Vagina (tissue), 2 donors: Measurements from ENCODE around the gene OR2M4.
"Not testable (repeated sequence)": the region's sequence is repeated elsewhere in the genome, so short reads cannot be mapped to it uniquely, and the experiment has no call there.

Experiments
- CTCF ChIP-seq, 3 experiments: fragments of 450-650 bp in 2 of 3; fragments of 200-600 bp in 1 of 3; sonication (generic) in 1 of 3; IDR thresholded peaks; one replicate each; pipeline ENCODE4 v1.5.1; 2017 to 2019; ENCODE audit warnings: antibody characterized with exemption in 3 of 3, mild to moderate bottlenecking in 2 of 3, moderate library complexity in 2 of 3
- POLR2A ChIP-seq, 2 donors: fragments of 450-650 bp; IDR thresholded peaks; one replicate each; pipeline ENCODE4 v1.6.1; 2017; ENCODE audit warnings: antibody characterized with exemption in 2 of 2, mild to moderate bottlenecking in 2 of 2, moderate library complexity in 2 of 2
- POLR2AphosphoS5 ChIP-seq, 2 donors: sonication (generic); formaldehyde crosslinking; IDR thresholded peaks; one replicate each; pipeline ENCODE4 v1.9.0; 2017; ENCODE audit warnings: antibody characterized with exemption in 2 of 2, mild to moderate bottlenecking in 2 of 2, low read depth in 1 of 2; ENCODE audit not compliant: insufficient read depth in 1 of 2

- TF ChIP-seq CTCF (IDR thresholded peaks at IDR 0.05); POLR2A (IDR thresholded peaks at IDR 0.05); POLR2AphosphoS5 (IDR thresholded peaks at IDR 0.05; ENCODE audit: insufficient read depth in 1 of 2, low read depth in 1 of 2): not testable (repeated sequence)
Measured at GRCh38 chr1:248259309-248259708, 28.1 kb downstream of the OR2M4 start.
